ENCODE measurements around the gene GUCA1C.

The GUCA1C gene

DNA sequence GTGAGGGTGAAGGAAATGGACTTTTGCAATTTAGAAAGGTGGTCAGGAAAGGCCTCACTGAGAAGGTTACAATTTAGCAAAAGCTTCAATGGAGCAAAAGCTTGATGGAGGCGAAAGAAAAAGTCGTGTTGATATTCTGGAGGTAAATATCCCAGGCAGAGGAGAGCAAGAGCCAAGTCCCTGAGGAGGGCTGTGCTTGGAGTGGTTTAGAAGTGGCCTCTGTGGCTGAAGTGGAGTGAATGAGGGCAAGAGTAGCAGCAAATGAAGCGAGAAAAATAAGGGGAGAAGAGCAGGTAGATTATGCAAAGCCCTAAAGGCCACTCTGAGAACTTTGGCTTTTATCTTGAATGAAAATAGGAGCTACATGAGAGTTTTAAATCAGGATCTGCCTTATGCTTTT lies 54.1 kb downstream of the GUCA1C start:
- DNase-seq = no peak

GRCh38 chr3:108897883-108898282 lies 55.8 kb downstream of the GUCA1C start:
- no peak for DNase-seq

DNA sequence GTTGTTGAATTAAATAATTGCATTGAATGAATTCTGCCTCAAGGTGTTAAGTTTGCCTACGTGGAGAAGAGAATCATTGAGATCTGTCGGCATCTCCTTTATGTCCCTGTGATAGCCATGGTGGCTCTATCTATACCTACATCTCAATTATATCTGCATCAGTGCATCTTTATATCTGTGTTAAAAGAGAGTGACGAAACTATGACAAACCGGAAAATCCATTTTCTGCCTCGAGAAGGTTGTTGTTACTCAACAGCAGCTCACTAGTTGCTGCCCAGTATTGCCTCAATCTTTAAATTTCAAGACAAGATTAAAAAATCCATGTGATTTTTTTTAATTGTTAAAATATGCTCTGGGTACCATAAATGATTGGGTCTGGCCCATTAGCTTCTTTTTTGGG lies 58.7 kb downstream of the GUCA1C start:
- no peak for DNase-seq

- no peak for DNase-seq
Measured at GRCh38 chr3:108891833-108892232, 61.8 kb downstream of the GUCA1C start.

GRCh38 chr3:108887777-108888176 lies 65.9 kb downstream of the GUCA1C start:
- no peak for DNase-seq

DNA sequence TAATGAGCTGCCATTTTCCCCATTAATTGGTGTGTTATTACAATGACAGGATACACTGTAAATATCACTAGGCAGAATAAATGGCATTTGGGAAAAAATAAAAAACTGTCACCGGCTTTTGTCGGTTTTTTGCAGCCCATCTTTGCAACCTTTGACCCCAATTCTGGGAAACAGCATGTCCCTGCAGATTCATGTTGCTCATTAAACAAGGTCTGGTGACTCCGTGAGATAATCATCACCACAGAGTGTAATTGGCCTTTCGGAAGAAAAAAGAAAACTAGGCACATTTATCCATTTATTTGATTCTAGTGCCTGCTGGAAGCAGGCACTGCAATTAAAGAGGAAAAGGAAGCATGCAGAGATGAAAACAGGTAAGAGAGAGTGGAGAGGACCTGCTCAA lies 66.6 kb downstream of the GUCA1C start:
- DNase-seq = no peak

DNA sequence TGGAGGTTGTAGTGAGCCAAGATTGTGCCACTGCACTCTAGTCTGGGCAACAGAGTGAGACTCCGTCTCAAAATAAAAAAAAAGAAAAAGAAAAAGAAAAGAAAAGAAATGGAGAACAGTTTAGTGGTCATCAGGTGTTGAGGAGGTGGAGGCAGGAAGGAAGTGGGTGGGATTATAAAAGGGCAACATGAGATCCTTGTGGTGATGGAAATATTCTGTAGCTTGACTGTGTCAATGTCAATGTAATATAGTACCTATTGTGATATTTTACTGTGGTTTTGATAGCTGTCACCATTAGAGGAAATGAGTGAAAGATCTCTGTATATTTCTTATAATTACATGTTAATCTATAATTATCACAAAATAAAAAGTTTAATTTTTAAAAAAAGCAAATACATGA lies 70.3 kb downstream of the GUCA1C start:
- no peak for DNase-seq

DNA sequence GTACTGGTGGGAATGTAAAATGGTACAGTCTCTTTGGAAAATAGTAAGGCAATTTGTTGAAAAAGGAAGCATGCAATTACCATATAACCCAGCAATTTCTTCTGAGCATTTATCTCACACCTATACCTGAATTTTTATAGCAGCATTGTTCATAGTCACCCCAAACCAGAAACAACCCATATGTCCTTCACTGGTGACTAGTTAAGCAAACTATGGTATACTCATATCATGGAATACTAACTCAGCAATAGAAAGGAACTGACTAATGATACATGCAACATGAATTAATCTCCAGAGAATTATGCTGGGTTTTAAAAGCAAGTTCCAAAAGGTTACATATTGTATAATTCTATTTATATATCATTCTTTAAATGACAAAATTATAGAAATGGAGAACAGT lies 70.9 kb downstream of the GUCA1C start:
- no peak for DNase-seq

DNA sequence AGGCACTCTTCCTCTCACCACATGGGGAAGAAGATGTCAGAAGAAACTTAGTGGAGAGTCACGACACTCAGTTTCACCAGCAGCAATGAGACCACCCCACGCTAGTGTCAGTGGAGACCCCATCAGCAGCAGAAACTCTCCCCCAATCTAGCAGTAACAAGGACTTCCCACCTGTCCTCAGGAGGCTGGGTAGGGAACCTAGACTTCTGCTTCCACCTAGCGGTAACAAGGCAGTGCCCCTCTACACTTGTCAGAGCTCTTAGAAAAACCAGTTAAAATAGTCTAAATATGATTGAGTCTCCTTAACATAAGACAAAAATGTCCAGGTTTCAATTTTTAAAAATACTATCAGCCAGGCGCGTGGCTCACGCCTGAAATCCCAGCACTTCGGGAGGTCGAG lies 73.8 kb downstream of the GUCA1C start:
- no peak for DNase-seq

DNA sequence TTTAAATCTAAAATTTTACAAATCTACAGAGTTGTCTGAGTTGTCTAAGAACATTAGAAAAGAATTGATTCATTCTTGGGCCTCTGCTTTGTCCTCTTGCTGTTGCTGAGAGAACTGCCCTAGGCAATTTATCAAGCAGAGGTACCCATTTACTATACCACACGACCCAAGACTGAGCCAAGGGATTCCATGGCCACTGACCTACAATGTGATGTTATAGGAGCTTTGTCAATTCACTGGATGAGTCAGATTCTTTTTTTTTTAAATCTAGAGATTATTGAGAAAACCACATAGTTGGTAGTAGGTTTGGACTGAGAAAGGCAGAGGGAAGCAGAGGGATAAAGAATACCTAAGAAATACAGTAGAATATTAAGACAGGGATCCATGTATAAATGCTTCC lies 75.8 kb downstream of the GUCA1C start:
- no peak for DNase-seq

GRCh38 chr3:108863799-108864135 lies 89.9 kb downstream of the GUCA1C start:
- DNase-seq = no peak

GRCh38 chr3:108862865-108863798 lies 90.5 kb downstream of the GUCA1C start:
- no peak for DNase-seq

DNA sequence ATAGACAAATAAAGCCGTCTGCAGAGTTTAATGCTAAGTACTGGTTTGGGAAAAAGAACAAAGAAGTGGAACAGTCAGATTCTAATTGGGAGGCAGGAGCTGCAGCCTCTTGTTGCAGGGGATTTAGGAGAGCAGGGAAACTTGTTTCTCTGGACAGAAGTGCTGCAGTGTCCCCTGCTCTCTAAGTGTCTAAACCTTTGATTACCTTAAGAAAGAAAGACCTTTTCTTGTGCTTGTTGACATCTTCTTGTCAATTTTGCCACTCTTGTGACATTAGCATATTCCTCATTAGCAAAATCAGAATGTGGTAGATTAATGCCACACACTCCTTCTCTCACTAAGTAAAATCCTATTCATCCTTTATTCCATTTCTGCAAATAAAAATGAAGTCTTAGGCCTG lies 92.3 kb downstream of the GUCA1C start:
- no peak for DNase-seq
